HUES64 (cell line): ENCODE results near the gene FAM3A.

Experiments used
- H3K27ac ChIP-seq: 2 replicates; pipeline ENCODE4 v1.7.0; 2013; ENCODE audit warnings: low read depth, low read length, inconsistent platforms
- H3K27me3 ChIP-seq: 2 replicates; pipeline ENCODE4 v1.6.1; 2013; ENCODE audit warnings: mild to moderate bottlenecking, low read length; ENCODE audit not compliant: insufficient read depth
- H3K36me3 ChIP-seq: 2 replicates; pipeline ENCODE4 v1.6.1; 2013; ENCODE audit warnings: mild to moderate bottlenecking, low read length; ENCODE audit not compliant: insufficient read depth
- H3K4me1 ChIP-seq: 2 replicates; pipeline ENCODE4 v1.6.1; 2013; ENCODE audit warnings: mild to moderate bottlenecking, low read length, moderate library complexity; ENCODE audit not compliant: insufficient read depth
- H3K4me3 ChIP-seq: 2 replicates; pipeline ENCODE4 v1.5.1; 2013; ENCODE audit warnings: mild to moderate bottlenecking, low read length, moderate library complexity
- H3K9ac ChIP-seq: 2 replicates; pipeline ENCODE4 v1.6.1; 2013; ENCODE audit warnings: mild to moderate bottlenecking, low read depth, low read length
- H3K9me3 ChIP-seq: 2 replicates; pipeline ENCODE4 v1.6.1; 2013; ENCODE audit warnings: low read depth, low read length; ENCODE audit not compliant: insufficient read depth
- WGBS: fragments of 150-250, 120-280 bp; methylation state at CpG from one replicate; pipeline ENCODE4 v1.1.7; 2013; ENCODE audit warnings: missing lambda C conversion rate; 5-methylcytosine and 5-hydroxymethylcytosine counted together

The FAM3A gene

DNA sequence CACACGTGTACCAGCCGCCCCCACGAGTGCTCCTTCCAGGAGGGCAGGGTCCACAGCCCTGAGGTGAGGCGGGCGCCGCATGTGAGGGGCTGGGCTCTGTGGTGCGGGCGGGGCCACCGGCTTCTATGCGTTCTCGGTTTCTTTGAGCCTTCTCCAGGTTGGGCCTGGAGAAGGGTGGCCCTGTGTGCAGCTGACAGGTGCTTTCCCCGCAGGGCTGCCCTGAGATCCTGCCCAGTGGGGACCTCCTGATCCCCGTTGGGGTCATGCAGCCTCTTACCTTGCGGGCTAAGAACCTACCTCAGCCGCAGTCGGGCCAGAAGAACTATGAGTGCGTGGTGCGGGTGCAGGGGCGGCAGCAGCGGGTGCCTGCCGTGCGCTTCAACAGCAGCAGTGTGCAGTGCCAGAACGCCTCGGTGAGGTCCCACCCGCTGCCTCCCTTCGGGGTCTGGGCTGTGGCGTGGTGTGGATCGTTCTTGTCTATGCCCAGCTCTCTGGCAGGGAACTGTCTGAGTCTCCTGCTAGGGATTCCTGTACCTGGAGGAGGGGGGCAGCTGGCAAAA lies 51.1 kb downstream of the FAM3A start:
- peaks cover 44% of the 10 kb centered on the region for H3K36me3 ChIP-seq
- no peaks in the 10 kb centered on the region for H3K4me1 ChIP-seq
- H3K27me3 ChIP-seq: no peaks in the 10 kb centered on the region
- no peaks in the 10 kb centered on the region for H3K9me3 ChIP-seq
- WGBS: 94% methylated on average over 28 of the region's 28 CpGs
- no peak overlapping the region for H3K9ac ChIP-seq
- no peak overlapping the region for H3K4me3 ChIP-seq
- no peak overlapping the region for H3K27ac ChIP-seq

- H3K9ac ChIP-seq: no peak overlapping the region
- no peak overlapping the region for H3K27ac ChIP-seq
- no peaks in the 10 kb centered on the region for H3K27me3 ChIP-seq
- no peak overlapping the region for H3K4me3 ChIP-seq
- peaks cover 36% of the 10 kb centered on the region for H3K36me3 ChIP-seq
- 95% methylated on average over 36 of the region's 36 CpGs for WGBS
- H3K9me3 ChIP-seq: no peaks in the 10 kb centered on the region
- no peaks in the 10 kb centered on the region for H3K4me1 ChIP-seq
These were observed 52.3 kb downstream of the FAM3A start for GRCh38 chrX:154463611-154464220.

- WGBS: 96% methylated on average over 8 of the region's 8 CpGs
- Histone ChIP-seq H3K36me3 (peaks cover 31% of the 10 kb centered on the region), H3K27me3 (no peaks in the 10 kb centered on the region), H3K27ac (no peak overlapping the region), H3K9ac (no peak overlapping the region), H3K4me1 (no peaks in the 10 kb centered on the region), H3K4me3 (no peak overlapping the region), H3K9me3 (no peaks in the 10 kb centered on the region)
These were observed 53.6 kb downstream of the FAM3A start for GRCh38 chrX:154462396-154462795.

- no peak overlapping the region for H3K9ac ChIP-seq
- 0 out of 2 replicates have a peak, but pooled peaks cover 2% of the 10 kb centered on the region for H3K27me3 ChIP-seq
- H3K27ac ChIP-seq: no peak overlapping the region
- no peaks in the 10 kb centered on the region for H3K9me3 ChIP-seq
- H3K4me3 ChIP-seq: no peak overlapping the region
- no peaks in the 10 kb centered on the region for H3K4me1 ChIP-seq
- 92% methylated on average over 26 of the region's 26 CpGs for WGBS
- peaks cover 25% of the 10 kb centered on the region for H3K36me3 ChIP-seq
These were observed 55.7 kb downstream of the FAM3A start for GRCh38 chrX:154460326-154460725.

- 0 out of 2 replicates have a peak, but pooled peaks cover 2% of the 10 kb centered on the region for H3K27me3 ChIP-seq
- no peaks in the 10 kb centered on the region for H3K9me3 ChIP-seq
- no peak overlapping the region for H3K9ac ChIP-seq
- WGBS: 86% methylated on average over 9 of the region's 14 CpGs
- H3K36me3 ChIP-seq: peaks cover 25% of the 10 kb centered on the region
- no peaks in the 10 kb centered on the region for H3K4me1 ChIP-seq
- H3K4me3 ChIP-seq: 0 out of 2 replicates have a peak overlapping the region, but pooled peaks have one; percentile 35
- no peak overlapping the region for H3K27ac ChIP-seq
These were observed 56.2 kb downstream of the FAM3A start for GRCh38 chrX:154459832-154460231.

DNA sequence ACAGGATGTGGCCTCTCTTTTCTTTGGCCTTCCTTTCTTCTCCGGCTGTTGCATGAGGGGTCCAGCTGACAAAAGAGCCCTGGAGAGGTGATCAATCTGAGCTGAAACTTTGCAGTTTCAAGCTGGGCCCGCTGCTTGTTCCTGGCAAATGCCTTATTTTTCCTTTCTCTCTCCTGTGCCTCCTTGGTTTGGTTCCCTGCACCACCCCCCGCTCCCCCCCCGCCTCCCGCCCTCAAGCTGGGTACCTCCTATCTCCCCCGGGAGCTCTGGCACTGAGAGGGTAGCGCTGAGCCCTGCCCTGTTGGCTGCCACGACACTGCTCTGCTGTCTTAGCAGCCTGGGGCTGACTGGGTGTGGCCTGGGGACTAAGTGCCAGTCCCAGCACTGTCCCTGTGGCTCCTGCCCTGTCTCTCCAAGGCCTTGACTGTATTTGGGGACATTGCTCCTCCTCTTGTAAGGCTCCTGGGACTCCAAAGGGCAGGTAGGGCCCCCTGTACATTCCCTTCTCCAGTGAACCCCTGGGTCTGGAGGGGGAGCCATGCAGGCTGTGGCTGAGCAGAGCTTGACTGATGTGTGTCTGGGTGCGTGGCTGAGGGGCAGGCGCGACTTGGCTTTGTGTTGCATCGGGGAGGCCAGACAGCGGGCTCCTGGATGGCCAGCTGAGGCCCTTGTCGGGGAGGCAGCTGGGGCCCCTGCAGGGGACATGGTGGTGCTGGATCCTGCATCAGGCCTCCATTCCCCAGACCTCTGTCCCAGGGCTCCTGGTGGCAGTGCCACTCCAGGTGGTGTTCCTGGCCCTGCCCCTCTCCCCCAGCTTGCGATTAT lies 56.9 kb downstream of the FAM3A start:
- 0 out of 2 replicates have a peak, but pooled peaks cover 2% of the 10 kb centered on the region for H3K27me3 ChIP-seq
- H3K27ac ChIP-seq: no peak overlapping the region
- peaks cover 22% of the 10 kb centered on the region for H3K36me3 ChIP-seq
- no peaks in the 10 kb centered on the region for H3K4me1 ChIP-seq
- H3K4me3 ChIP-seq: peak overlapping the region; percentile 71
- 52% methylated on average over 12 of the region's 15 CpGs for WGBS
- no peaks in the 10 kb centered on the region for H3K9me3 ChIP-seq
- peak overlapping the region; percentile 61; the same call in 1 of the 2 replicates for H3K9ac ChIP-seq

GRCh38 chrX:154458116-154458953 lies 57.7 kb downstream of the FAM3A start, which contains the start of gene PLXNA3:
Gene PLXNA3, plus strand, starts transcription at chrX:154458281. Its CDS starts 1,903 bp downstream, at chrX:154460184.
- Histone ChIP-seq H3K27me3 (0 out of 2 replicates have a peak, but pooled peaks cover 2% of the 10 kb centered on the region), H3K36me3 (peaks cover 18% of the 10 kb centered on the region), H3K9ac (peak within 1 kb of the TSS; percentile 76), H3K27ac (no peak within 1 kb of the TSS), H3K4me3 (peak within 1 kb of the TSS; percentile 71), H3K4me1 (no peaks in the 10 kb centered on the region), H3K9me3 (no peaks in the 10 kb centered on the region)
- WGBS: under 1% methylated on average over 84 of the region's 88 CpGs

DNA sequence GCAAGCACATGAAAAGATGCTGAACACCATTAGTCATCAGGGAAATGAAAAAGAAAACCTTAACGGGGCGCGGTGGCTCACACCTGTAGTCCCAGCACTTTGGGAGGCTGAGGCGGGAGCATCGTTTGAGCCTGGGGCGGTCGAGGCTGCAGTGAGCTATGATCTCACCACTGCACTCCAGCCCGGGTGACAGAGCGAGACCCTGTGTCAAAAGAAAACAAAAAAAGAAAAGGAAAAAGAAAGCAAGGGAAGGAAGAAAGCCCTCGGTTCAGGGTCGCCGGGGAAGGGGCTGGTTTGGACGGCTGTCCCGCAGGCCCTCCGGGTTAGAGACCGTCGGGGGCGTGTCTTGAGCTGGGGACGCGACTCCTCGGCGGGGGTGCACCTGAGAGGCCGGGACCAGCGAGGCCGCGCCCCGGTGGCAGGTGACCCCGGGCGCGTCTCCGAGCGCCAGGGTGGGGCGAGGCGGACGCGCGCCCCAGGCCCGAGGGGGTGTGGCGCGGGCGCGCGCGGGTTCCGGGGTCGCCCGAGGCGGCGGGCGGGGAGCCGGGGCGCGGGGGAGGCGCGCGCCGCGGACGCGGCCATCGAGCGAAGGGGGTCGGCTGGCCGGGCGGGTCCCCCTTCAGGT lies 58.4 kb downstream of the FAM3A start:
- 4% methylated on average over 65 of the region's 65 CpGs for WGBS
- H3K27me3 ChIP-seq: 0 out of 2 replicates have a peak, but pooled peaks cover 2% of the 10 kb centered on the region
- H3K36me3 ChIP-seq: peaks cover 13% of the 10 kb centered on the region; the same call in 1 of the 2 replicates
- peak overlapping the region; percentile 71 for H3K4me3 ChIP-seq
- no peaks in the 10 kb centered on the region for H3K9me3 ChIP-seq
- peak overlapping the region; percentile 76 for H3K9ac ChIP-seq
- no peaks in the 10 kb centered on the region for H3K4me1 ChIP-seq
- H3K27ac ChIP-seq: no peak overlapping the region
